OCI-LY3 (cell line): ENCODE data around the gene HAPLN1.
A peak's percentile ranks its signal among the peaks of the same experiment; 100 is the strongest.

Source experiments
- H2AFZ ChIP-seq: fragments of 200-600, 300-600 bp; shearing (Covaris generic); 2 replicates; pipeline ENCODE4 v1.6.0; 2014; ENCODE audit warnings: antibody characterized with exemption, low read depth, low read length
- H3K27ac ChIP-seq: fragments of 200-600, 300-600 bp; sonication (generic); 2 replicates; pipeline ENCODE4 v1.5.1; 2014; ENCODE audit warnings: mild to moderate bottlenecking, low read length, moderate library complexity, mixed read lengths
- H3K27me3 ChIP-seq: fragments of 200-600, 300-600 bp; sonication (generic); 2 replicates; pipeline ENCODE4 v1.6.1; 2014; ENCODE audit warnings: low read depth, low read length, mixed read lengths
- H3K36me3 ChIP-seq: fragments of 200-600, 300-600 bp; sonication (generic); replicated peaks from 2 replicates; pipeline ENCODE3; 2014; ENCODE audit warnings: low read depth, low read length, mixed read lengths
- H3K4me1 ChIP-seq: fragments of 300-600, 200-600 bp; sonication (generic); 2 replicates; pipeline ENCODE4 v1.6.1; 2014; ENCODE audit warnings: low read length, mixed read lengths
- H3K4me2 ChIP-seq: fragments of 200-600, 300-600 bp; sonication (generic); 2 replicates; pipeline ENCODE4 v1.6.1; 2014; ENCODE audit warnings: low read length, mixed read lengths
- H3K4me3 ChIP-seq: fragments of 300-600, 200-600 bp; sonication (generic); 2 replicates; pipeline ENCODE4 v1.5.1; 2014; ENCODE audit warnings: antibody characterized with exemption, mild to moderate bottlenecking, low read length, moderate library complexity
- H3K79me2 ChIP-seq: fragments of 300-600, 200-600 bp; shearing (Covaris generic); 2 replicates; pipeline ENCODE4 v1.6.1; 2014; ENCODE audit warnings: mild to moderate bottlenecking, low read length, mixed read lengths
- H3K9ac ChIP-seq: fragments of 300-600, 200-600 bp; shearing (Covaris generic); 2 replicates; pipeline ENCODE4 v1.6.0; 2014; ENCODE audit warnings: mild to moderate bottlenecking, low read length, moderate library complexity
- H3K9me3 ChIP-seq: fragments of 200-600, 300-600 bp; shearing (Covaris generic); 2 replicates; pipeline ENCODE4 v1.6.1; 2014; ENCODE audit warnings: low read length, mixed read lengths; ENCODE audit not compliant: insufficient read depth
- H4K20me1 ChIP-seq: fragments of 200-600, 300-600 bp; sonication (generic); 2 replicates; pipeline ENCODE4 v1.6.1; 2016; ENCODE audit warnings: low read length, mixed read lengths; ENCODE audit not compliant: insufficient read depth
- EZH2phosphoT487 ChIP-seq: fragments of 200-600 bp; shearing (Covaris generic); IDR thresholded peaks from 2 replicates; pipeline ENCODE4 v1.6.1; 2018; ENCODE audit warnings: antibody characterized with exemption, mixed run types, low read depth
- TF ChIP-seq, protein P1 (sequence below): fragments of 200-600, 300-600 bp; sonication (generic); IDR thresholded peaks from 2 replicates; pipeline ENCODE4 v1.5.1; 2014; ENCODE audit warnings: antibody characterized with exemption, low read length, low read depth

The HAPLN1 gene

GRCh38 chr5:83608122-83608521 lies 112.5 kb downstream of the HAPLN1 start:
- Histone ChIP-seq H3K4me3 (no peak overlapping the region), H3K4me1 (no peaks in the 10 kb centered on the region), H3K27me3 (no peaks in the 10 kb centered on the region), H3K9ac (no peak overlapping the region), H3K9me3 (no peaks in the 10 kb centered on the region), H4K20me1 (no peaks in the 10 kb centered on the region), H2AFZ (no peak overlapping the region), H3K36me3 (no peaks in the 10 kb centered on the region), H3K79me2 (no peaks in the 10 kb centered on the region), H3K27ac (no peak overlapping the region), H3K4me2 (no peak overlapping the region)
- TF ChIP-seq, protein P1, sequence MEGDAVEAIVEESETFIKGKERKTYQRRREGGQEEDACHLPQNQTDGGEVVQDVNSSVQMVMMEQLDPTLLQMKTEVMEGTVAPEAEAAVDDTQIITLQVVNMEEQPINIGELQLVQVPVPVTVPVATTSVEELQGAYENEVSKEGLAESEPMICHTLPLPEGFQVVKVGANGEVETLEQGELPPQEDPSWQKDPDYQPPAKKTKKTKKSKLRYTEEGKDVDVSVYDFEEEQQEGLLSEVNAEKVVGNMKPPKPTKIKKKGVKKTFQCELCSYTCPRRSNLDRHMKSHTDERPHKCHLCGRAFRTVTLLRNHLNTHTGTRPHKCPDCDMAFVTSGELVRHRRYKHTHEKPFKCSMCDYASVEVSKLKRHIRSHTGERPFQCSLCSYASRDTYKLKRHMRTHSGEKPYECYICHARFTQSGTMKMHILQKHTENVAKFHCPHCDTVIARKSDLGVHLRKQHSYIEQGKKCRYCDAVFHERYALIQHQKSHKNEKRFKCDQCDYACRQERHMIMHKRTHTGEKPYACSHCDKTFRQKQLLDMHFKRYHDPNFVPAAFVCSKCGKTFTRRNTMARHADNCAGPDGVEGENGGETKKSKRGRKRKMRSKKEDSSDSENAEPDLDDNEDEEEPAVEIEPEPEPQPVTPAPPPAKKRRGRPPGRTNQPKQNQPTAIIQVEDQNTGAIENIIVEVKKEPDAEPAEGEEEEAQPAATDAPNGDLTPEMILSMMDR: peak; percentile 51
- no peak for TF ChIP-seq EZH2phosphoT487

GRCh38 chr5:83595217-83595616 lies 125.4 kb downstream of the HAPLN1 start:
- Histone ChIP-seq H3K9me3 (no peaks in the 10 kb centered on the region), H4K20me1 (no peaks in the 10 kb centered on the region), H3K79me2 (no peaks in the 10 kb centered on the region), H3K4me3 (no peak overlapping the region), H3K4me1 (no peaks in the 10 kb centered on the region), H3K9ac (no peak overlapping the region), H3K27me3 (no peaks in the 10 kb centered on the region), H3K27ac (no peak overlapping the region), H3K4me2 (no peak overlapping the region), H2AFZ (no peak overlapping the region), H3K36me3 (no peaks in the 10 kb centered on the region)
- TF ChIP-seq EZH2phosphoT487: no peak
- TF ChIP-seq, protein P1: no peak

- H3K27me3 ChIP-seq: no peaks in the 10 kb centered on the region
- H3K9me3 ChIP-seq: no peaks in the 10 kb centered on the region
- H3K4me3 ChIP-seq: no peak overlapping the region
- H3K9ac ChIP-seq: no peak overlapping the region
- H3K36me3 ChIP-seq: no peaks in the 10 kb centered on the region
- no peak overlapping the region for H3K4me2 ChIP-seq
- no peak overlapping the region for H2AFZ ChIP-seq
- H3K27ac ChIP-seq: no peak overlapping the region
- H4K20me1 ChIP-seq: no peaks in the 10 kb centered on the region
- no peaks in the 10 kb centered on the region for H3K79me2 ChIP-seq
- TF ChIP-seq, protein P1: no peak
- TF ChIP-seq EZH2phosphoT487: no peak
- no peaks in the 10 kb centered on the region for H3K4me1 ChIP-seq
These were observed 129.7 kb downstream of the HAPLN1 start for GRCh38 chr5:83590966-83591365.

DNA sequence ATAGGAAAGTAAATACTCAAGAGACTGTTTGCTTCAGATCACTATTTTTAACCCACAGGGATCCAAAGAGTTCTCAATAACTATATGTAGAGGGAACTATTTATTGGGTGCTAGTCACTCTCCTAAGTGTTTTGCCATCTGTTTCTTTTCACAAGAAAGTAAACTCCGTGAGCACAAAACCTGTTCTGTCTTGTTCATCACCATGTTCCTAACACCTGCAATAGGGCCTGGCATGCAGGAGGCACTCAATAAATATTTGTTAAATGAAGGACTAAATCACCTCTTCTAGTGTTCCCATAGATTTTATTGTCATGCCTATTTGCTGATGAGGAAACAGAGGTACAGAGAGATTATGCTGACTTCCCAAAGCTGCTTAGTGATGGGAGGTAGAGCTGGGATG lies 130.9 kb downstream of the HAPLN1 start:
- TF ChIP-seq EZH2phosphoT487: no peak
- TF ChIP-seq, protein P1: no peak
- Histone ChIP-seq H3K4me3 (no peak overlapping the region), H3K36me3 (no peaks in the 10 kb centered on the region), H4K20me1 (no peaks in the 10 kb centered on the region), H3K4me2 (no peak overlapping the region), H3K27ac (no peak overlapping the region), H2AFZ (no peak overlapping the region), H3K79me2 (no peaks in the 10 kb centered on the region), H3K9ac (no peak overlapping the region), H3K27me3 (no peaks in the 10 kb centered on the region), H3K4me1 (no peaks in the 10 kb centered on the region), H3K9me3 (no peaks in the 10 kb centered on the region)
